Mesothelial cell of epicardium (in vitro differentiated cells): ENCODE data around the gene EEF1AKMT1. TPM values are rescaled to one million over a fixed set of nuclear protein-coding genes. Genes with fewer than 3 reads are reported as not detected.

Experiments
- DNase-seq, 2 experiments: peaks; one replicate each; pipeline ENCODE4 v3.0.0; 2021; ENCODE audit warnings: low spot score in 2 of 2; ENCODE audit not compliant: unreplicated experiment in 2 of 2
- H3K27ac Mint-ChIP-seq: 2 replicates; pipeline ENCODE4 v1.8.0; 2021; ENCODE audit warnings: mixed read lengths
- H3K27me3 Mint-ChIP-seq: 2 replicates; pipeline ENCODE4 v1.8.0; 2021; ENCODE audit warnings: low read depth, mixed read lengths
- H3K36me3 Mint-ChIP-seq: 2 replicates; pipeline ENCODE4 v1.8.0; 2021; ENCODE audit warnings: mixed read lengths
- H3K4me1 Mint-ChIP-seq: 2 replicates; pipeline ENCODE4 v1.8.0; 2021; ENCODE audit warnings: mixed read lengths
- H3K4me3 Mint-ChIP-seq: 2 replicates; pipeline ENCODE4 v1.8.0; 2021; ENCODE audit warnings: mild to moderate bottlenecking, moderate library complexity, mixed read lengths
- H3K9me3 Mint-ChIP-seq: 2 replicates; pipeline ENCODE4 v1.8.0; 2021; ENCODE audit warnings: mixed read lengths
- CTCF ChIP-seq: fragments of 200-600 bp; sonication (generic); IDR thresholded peaks from one replicate; pipeline ENCODE4 v1.5.0; 2021; ENCODE audit warnings: antibody characterized with exemption; ENCODE audit not compliant: unreplicated experiment
- total RNA-seq: library from RNA; stranded (reverse); gene quantifications from 3 replicates; pipeline ENCODE4 v1.2.1, GENCODE V29; 2021

The EEF1AKMT1 gene
- total RNA-seq, 1 donor from 2014 or later: 9.5 TPM

- Mint-ChIP-seq H3K27ac (no peak overlapping the region), H3K36me3 (no peaks in the 10 kb centered on the region), H3K4me1 (peaks cover 9% of the 10 kb centered on the region), H3K27me3 (peaks cover 4% of the 10 kb centered on the region), H3K4me3 (peak overlapping the region; percentile 55), H3K9me3 (no peaks in the 10 kb centered on the region)
- TF ChIP-seq CTCF: no peak
- no peak for DNase-seq
Measured at GRCh38 chr13:20721454-20722357, 52.1 kb downstream of the EEF1AKMT1 start.

- no peaks in the 10 kb centered on the region for H3K36me3 Mint-ChIP-seq
- peak overlapping the region; percentile 55 for H3K4me3 Mint-ChIP-seq
- DNase-seq: no peak
- peaks cover 6% of the 10 kb centered on the region for H3K4me1 Mint-ChIP-seq
- TF ChIP-seq CTCF: no peak
- H3K9me3 Mint-ChIP-seq: no peaks in the 10 kb centered on the region
- peaks cover 4% of the 10 kb centered on the region for H3K27me3 Mint-ChIP-seq
- no peak overlapping the region for H3K27ac Mint-ChIP-seq
Measured at GRCh38 chr13:20721058-20721453, 52.7 kb downstream of the EEF1AKMT1 start.

- no peak for TF ChIP-seq CTCF
- H3K9me3 Mint-ChIP-seq: no peaks in the 10 kb centered on the region
- H3K36me3 Mint-ChIP-seq: no peaks in the 10 kb centered on the region
- peaks cover 4% of the 10 kb centered on the region for H3K27me3 Mint-ChIP-seq
- no peak for DNase-seq
- H3K27ac Mint-ChIP-seq: no peak overlapping the region
- no peak overlapping the region for H3K4me3 Mint-ChIP-seq
- peaks cover 3% of the 10 kb centered on the region for H3K4me1 Mint-ChIP-seq
Measured at GRCh38 chr13:20720499-20720898, 53.3 kb downstream of the EEF1AKMT1 start.

GRCh38 chr13:20719783-20720182, 54.0 kb downstream of the EEF1AKMT1 start:
- peaks cover 3% of the 10 kb centered on the region for H3K4me1 Mint-ChIP-seq
- DNase-seq: no peak
- no peak for TF ChIP-seq CTCF
- no peaks in the 10 kb centered on the region for H3K36me3 Mint-ChIP-seq
- no peak overlapping the region for H3K4me3 Mint-ChIP-seq
- H3K27ac Mint-ChIP-seq: no peak overlapping the region
- no peaks in the 10 kb centered on the region for H3K9me3 Mint-ChIP-seq
- H3K27me3 Mint-ChIP-seq: peaks cover 4% of the 10 kb centered on the region

GRCh38 chr13:20718958-20719566, 54.7 kb downstream of the EEF1AKMT1 start:
- H3K9me3 Mint-ChIP-seq: no peaks in the 10 kb centered on the region

More at GRCh38 chr13:20718958-20719566, 54.7 kb downstream of the EEF1AKMT1 start:
- Mint-ChIP-seq H3K4me3 (no peak overlapping the region), H3K27me3 (peaks cover 4% of the 10 kb centered on the region), H3K27ac (no peak overlapping the region), H3K4me1 (peaks cover 3% of the 10 kb centered on the region), H3K36me3 (no peaks in the 10 kb centered on the region)
- DNase-seq: no peak
- TF ChIP-seq CTCF: no peak
